ENCODE measurements around the gene MCF2L2.

DNA sequence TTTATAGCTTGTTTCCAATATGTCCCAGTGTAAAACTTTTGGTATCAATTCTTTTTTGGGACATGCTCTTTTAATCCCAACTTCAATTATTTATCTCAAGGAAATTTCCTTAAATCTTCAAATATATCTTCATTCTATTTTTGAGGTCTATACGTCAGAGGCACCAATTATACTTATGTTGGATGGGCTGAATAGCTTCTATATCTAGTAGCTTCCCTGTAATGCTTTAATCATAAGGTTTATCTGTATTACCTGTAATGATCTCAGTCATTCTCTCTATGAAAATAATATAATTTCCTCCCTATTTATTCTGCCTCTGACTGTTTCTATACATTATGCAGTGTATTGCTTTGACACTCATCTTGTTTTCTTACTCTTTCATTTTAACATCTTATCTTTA lies 299.2 kb downstream of the MCF2L2 start:
- TF ChIP-seq POLR2AphosphoS5 (IDR thresholded peaks at IDR 0.05; ENCODE audit: low read depth, low read length), result no peak
- no peak for TF ChIP-seq TAF1 (IDR thresholded peaks at IDR 0.05; ENCODE audit: borderline replicate concordance, insufficient read depth, low read length)
- no peak for TF ChIP-seq SIN3A (IDR thresholded peaks at IDR 0.05; ENCODE audit: borderline replicate concordance, insufficient read depth, low read length)

All from PFSK-1 (cell line).